Nasal cavity respiratory epithelium epithelial cell of viscerocranial mucosa (primary cell): ENCODE results near the gene DMRTC1B. TPM values are rescaled to one million over a fixed set of nuclear protein-coding genes. Genes with fewer than 3 reads are reported as not detected.

Experiments used
- total RNA-seq: library from RNA; depleted of rRNA; stranded (reverse); fragments of >200 nt; gene quantifications from 2 replicates; pipeline ENCODE4 v1.2.3, GENCODE V29; 2014

Gene DMRTC1B, protein sequence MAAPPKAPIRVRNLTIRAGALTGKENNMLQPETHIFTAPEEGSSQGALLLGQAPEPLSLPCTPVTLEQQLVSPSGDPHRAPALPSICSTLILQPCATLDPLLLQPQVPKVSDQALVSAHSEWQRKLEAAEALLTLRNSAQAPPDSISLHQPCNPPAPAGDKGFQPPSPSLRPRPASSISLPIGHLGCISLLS
- total RNA-seq: not detected in 2 replicates

DNA sequence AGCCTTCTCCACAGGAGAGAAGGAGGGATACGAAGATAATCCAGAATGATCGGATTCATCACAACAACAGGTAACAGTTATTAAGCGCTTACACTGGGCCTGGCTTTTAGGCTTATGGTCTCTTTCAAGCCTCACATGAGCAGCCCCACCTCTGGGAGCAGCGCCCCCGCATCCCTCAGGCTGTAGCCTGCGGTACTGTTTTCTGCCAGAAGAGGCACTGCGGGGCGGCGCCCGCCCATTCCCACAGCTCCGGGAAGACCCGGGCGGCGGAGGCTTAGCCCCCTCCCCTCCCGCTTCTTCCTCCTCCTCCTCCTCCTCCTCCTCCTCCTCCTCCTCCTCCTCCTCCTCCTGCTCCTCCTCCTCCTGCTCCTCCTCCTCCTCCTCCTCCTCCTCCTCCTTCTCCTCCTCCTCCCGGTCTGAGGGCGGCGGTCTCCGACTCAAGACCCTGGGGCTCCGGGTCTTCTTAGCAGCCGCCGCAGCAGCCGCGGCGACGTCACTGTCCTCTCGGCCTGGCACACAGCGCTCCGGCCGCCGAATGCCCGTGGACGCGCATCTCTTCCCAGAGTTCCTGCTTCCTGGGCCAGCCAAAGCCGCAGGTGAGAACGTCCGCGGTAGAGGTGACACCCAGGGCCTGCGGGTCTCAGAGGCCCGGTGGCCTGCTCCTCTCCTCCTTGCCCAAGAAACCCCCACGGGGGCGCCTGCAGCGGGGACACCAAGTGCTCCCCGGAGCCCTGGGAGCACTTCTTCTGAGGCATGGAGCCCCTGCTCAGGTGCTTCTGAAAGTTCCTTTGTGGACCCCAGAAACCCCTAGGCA is at the start of gene DMRTC1B:
TSS of gene DMRTC1B (plus strand) at position 238 of the 814 bp plus-strand sequence. CDS start 68,246 bp downstream, outside the sequence.

DNA sequence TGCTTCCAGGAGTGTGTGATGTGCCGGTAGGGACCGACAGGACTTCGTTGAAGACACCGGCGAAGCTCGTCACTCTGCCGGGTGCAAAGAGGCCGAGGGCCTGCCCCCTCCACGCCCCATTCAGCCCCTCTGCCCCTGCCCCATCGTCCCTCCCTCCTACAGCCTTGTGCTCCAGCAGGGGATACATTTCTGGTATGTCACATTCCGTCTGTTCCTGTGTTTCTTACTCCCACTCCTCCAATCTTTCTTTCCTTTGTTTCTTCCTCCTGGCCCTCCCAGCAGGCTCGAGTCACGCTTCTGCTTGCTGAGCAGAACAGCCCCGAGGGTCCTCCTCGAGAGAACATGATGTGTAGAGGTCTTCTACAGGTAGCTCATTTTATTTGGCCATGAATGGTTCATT is 5.9 kb downstream of the DMRTC1B start, which contains the start of gene FAM236B:
TSS of gene FAM236B (minus strand) at position 101 of the 400 bp plus-strand sequence. CDS start at position 1, 100 bp downstream.

DNA sequence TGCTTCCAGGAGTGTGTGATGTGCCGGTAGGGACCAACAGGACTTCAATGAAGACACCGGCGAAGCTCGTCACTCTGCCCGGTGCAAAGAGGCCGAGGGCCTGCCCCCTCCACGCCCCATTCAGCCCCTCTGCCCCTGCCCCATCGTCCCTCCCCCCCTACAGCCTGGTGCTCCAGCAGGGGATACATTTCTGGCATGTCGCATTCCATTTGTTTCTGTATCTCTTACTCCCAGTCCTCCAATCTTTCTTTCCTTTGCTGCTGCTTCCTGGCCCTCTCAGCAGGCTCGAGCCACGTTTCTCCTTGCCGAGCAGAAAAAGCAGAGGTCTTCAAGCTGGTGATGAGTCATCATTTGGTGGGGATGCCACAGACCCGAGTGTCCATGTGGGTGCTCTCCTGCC is 31.4 kb downstream of the DMRTC1B start, which contains the start of gene FAM236D:
TSS of gene FAM236D (minus strand) at position 101 of the 400 bp plus-strand sequence. CDS start at position 1, 100 bp downstream.

Other genes starting within 250 kb of the DMRTC1B start
- gene HDAC8, start 204.0 kb upstream of the DMRTC1B start, total RNA-seq: 12.3 and 32.2 TPM in 2 replicates
- gene PHKA1, start 62.6 kb upstream of the DMRTC1B start, total RNA-seq: 21.6 and 24.9 TPM in 2 replicates
- not detected in 2 replicates for gene FAM236B, start 5.8 kb downstream of the DMRTC1B start, total RNA-seq
- not detected in 2 replicates for gene FAM236D, start 31.3 kb downstream of the DMRTC1B start, total RNA-seq
- gene FAM236C, start 135.7 kb downstream of the DMRTC1B start, total RNA-seq: not detected in 2 replicates
- not detected in 2 replicates for gene FAM236A, start 161.3 kb downstream of the DMRTC1B start, total RNA-seq
- not detected in 2 replicates for gene DMRTC1, start 166.9 kb downstream of the DMRTC1B start, total RNA-seq
- not detected in 2 replicates for gene PABPC1L2B, start 226.0 kb downstream of the DMRTC1B start, total RNA-seq